DOHH2 (cell line): ENCODE measurements around the gene SIRT1.

Experiments
- H3F3A ChIP-seq: fragments of 200-600 bp; sonication (generic), shearing (Covaris generic); 2 replicates; pipeline ENCODE4 v1.6.0; 2016; ENCODE audit warnings: antibody characterized with exemption, mild to moderate bottlenecking; ENCODE audit not compliant: control insufficient read depth, insufficient read depth
- H3K27ac ChIP-seq: fragments of 200-600 bp; sonication (generic); 2 replicates; pipeline ENCODE4 v1.5.1; 2014; ENCODE audit warnings: low read depth, mild to moderate bottlenecking, low read length, moderate library complexity
- H3K27me3 ChIP-seq: fragments of 200-600 bp; sonication (generic); 2 replicates; pipeline ENCODE4 v1.6.1; 2014; ENCODE audit warnings: mild to moderate bottlenecking, low read length, mixed read lengths; ENCODE audit not compliant: control insufficient read depth
- H3K36me3 ChIP-seq: fragments of 200-600 bp; sonication (generic); 2 replicates; pipeline ENCODE4 v1.6.1; 2014; ENCODE audit warnings: mild to moderate bottlenecking, low read length, moderate library complexity, mixed read lengths; ENCODE audit not compliant: control insufficient read depth
- H3K4me1 ChIP-seq: fragments of 200-600 bp; sonication (generic); 2 replicates; pipeline ENCODE4 v1.6.1; 2014; ENCODE audit warnings: mild to moderate bottlenecking, low read length, mixed read lengths; ENCODE audit not compliant: control insufficient read depth
- H3K4me2 ChIP-seq: fragments of 200-600 bp; sonication (generic); 2 replicates; pipeline ENCODE4 v1.6.0; 2014; ENCODE audit warnings: mild to moderate bottlenecking, low read length, moderate library complexity
- H3K4me3 ChIP-seq: fragments of 200-600 bp; sonication (generic); 2 replicates; pipeline ENCODE4 v1.5.1; 2014; ENCODE audit warnings: mild to moderate bottlenecking, low read length, mixed read lengths
- H3K79me2 ChIP-seq: fragments of 200-600 bp; sonication (generic); 2 replicates; pipeline ENCODE4 v1.6.1; 2014; ENCODE audit warnings: mild to moderate bottlenecking, low read length, mixed read lengths; ENCODE audit not compliant: control insufficient read depth
- H3K9me2 ChIP-seq: fragments of 200-600 bp; sonication (generic); replicated peaks from 2 replicates; pipeline ENCODE4 v1.6.1; 2014; ENCODE audit warnings: mild to moderate bottlenecking, low read length, mixed read lengths; ENCODE audit not compliant: control insufficient read depth
- H3K9me3 ChIP-seq: fragments of 200-600 bp; sonication (generic); 2 replicates; pipeline ENCODE4 v1.6.1; 2014; ENCODE audit warnings: antibody characterized with exemption, low read length, mixed read lengths; ENCODE audit not compliant: control insufficient read depth, insufficient read depth
- H4K20me1 ChIP-seq: fragments of 200-600 bp; sonication (generic); 2 replicates; pipeline ENCODE4 v1.6.0; 2014; ENCODE audit warnings: low read depth, mild to moderate bottlenecking, antibody characterized with exemption, low read length, moderate library complexity; ENCODE audit not compliant: control insufficient read depth, insufficient read depth
- EZH2phosphoT487 ChIP-seq: fragments of 200-600 bp; sonication (generic); IDR thresholded peaks from 2 replicates; pipeline ENCODE4 v1.6.1; 2017; ENCODE audit warnings: borderline replicate concordance, mild to moderate bottlenecking, antibody characterized with exemption, low read length, moderate library complexity, mixed read lengths
- TF ChIP-seq, protein P1 (sequence below): fragments of 200-600 bp; sonication (generic); IDR thresholded peaks from one replicate; pipeline ENCODE4 v1.5.1; 2014; ENCODE audit warnings: antibody characterized with exemption, mild to moderate bottlenecking, low read depth, low read length; ENCODE audit not compliant: poor library complexity, severe bottlenecking

Gene SIRT1

DNA sequence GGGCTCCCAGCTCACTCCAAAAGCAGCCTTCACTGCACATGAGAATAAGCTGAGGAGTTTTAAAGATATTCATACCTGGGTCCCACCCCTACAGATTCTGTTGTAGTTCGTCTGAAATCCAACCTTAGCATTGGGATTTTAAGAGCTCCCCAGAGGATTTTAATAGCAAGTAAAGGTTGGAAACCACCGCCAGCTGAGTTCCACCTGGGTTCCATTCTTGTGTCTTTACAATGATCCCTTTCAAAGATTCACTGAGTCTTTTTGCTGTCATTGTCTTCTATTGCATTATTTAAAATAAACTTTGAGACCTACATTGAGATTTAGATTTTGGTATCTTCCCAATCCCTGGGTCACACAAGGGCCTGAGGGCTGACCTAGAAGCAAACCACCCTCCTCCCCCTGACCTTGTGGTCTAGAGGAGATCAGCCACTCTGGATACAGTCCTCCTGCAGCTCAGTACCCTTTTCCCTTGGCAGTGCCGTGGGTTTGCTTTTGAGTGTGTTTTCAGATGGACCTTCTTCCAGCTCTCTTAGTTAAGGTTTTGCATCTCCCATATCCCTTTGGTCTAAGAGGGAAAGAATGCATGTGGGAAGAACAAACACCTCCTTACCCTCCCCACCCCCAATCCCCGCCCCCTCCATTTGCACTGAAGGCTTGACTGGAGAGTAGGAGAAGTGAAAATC lies 22.6 kb upstream of the SIRT1 start:
- no peaks in the 10 kb centered on the region; the same call in 1 of the 2 replicates for H3F3A ChIP-seq
- H3K36me3 ChIP-seq, result no peaks in the 10 kb centered on the region
- peaks cover 40% of the 10 kb centered on the region for H3K4me1 ChIP-seq
- H3K4me2 ChIP-seq, result peak overlapping the region; percentile 11; the same call in 1 of the 2 replicates
- H3K4me3 ChIP-seq, result no peak overlapping the region
- TF ChIP-seq EZH2phosphoT487, result no peak
- TF ChIP-seq, protein P1, sequence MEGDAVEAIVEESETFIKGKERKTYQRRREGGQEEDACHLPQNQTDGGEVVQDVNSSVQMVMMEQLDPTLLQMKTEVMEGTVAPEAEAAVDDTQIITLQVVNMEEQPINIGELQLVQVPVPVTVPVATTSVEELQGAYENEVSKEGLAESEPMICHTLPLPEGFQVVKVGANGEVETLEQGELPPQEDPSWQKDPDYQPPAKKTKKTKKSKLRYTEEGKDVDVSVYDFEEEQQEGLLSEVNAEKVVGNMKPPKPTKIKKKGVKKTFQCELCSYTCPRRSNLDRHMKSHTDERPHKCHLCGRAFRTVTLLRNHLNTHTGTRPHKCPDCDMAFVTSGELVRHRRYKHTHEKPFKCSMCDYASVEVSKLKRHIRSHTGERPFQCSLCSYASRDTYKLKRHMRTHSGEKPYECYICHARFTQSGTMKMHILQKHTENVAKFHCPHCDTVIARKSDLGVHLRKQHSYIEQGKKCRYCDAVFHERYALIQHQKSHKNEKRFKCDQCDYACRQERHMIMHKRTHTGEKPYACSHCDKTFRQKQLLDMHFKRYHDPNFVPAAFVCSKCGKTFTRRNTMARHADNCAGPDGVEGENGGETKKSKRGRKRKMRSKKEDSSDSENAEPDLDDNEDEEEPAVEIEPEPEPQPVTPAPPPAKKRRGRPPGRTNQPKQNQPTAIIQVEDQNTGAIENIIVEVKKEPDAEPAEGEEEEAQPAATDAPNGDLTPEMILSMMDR, result no peak
- no peaks in the 10 kb centered on the region for H3K79me2 ChIP-seq
- no peaks in the 10 kb centered on the region for H4K20me1 ChIP-seq
- no peaks in the 10 kb centered on the region for H3K9me3 ChIP-seq
- no peaks in the 10 kb centered on the region for H3K9me2 ChIP-seq
- H3K27me3 ChIP-seq, result no peaks in the 10 kb centered on the region
- H3K27ac ChIP-seq, result no peak overlapping the region

GRCh38 chr10:67863094-67863493 lies 21.4 kb upstream of the SIRT1 start:
- Histone ChIP-seq H3K27ac (no peak overlapping the region), H3K9me2 (no peaks in the 10 kb centered on the region), H3K4me1 (peaks cover 40% of the 10 kb centered on the region), H3K27me3 (no peaks in the 10 kb centered on the region), H3K4me3 (no peak overlapping the region), H3F3A (no peaks in the 10 kb centered on the region; the same call in 1 of the 2 replicates), H3K79me2 (no peaks in the 10 kb centered on the region), H3K4me2 (no peak overlapping the region), H3K36me3 (no peaks in the 10 kb centered on the region), H4K20me1 (no peaks in the 10 kb centered on the region), H3K9me3 (no peaks in the 10 kb centered on the region)
- TF ChIP-seq, protein P1, result no peak
- TF ChIP-seq EZH2phosphoT487, result no peak

GRCh38 chr10:67864607-67865371 lies 19.7 kb upstream of the SIRT1 start:
- H3K27me3 ChIP-seq, result no peaks in the 10 kb centered on the region
- no peaks in the 10 kb centered on the region; the same call in 1 of the 2 replicates for H3F3A ChIP-seq
- no peaks in the 10 kb centered on the region for H3K9me2 ChIP-seq
- H3K79me2 ChIP-seq, result no peaks in the 10 kb centered on the region
- peak overlapping the region; percentile 50 for H3K4me2 ChIP-seq
- H3K4me1 ChIP-seq, result peaks cover 40% of the 10 kb centered on the region
- no peak for TF ChIP-seq EZH2phosphoT487
- TF ChIP-seq, protein P1, result no peak
- H3K4me3 ChIP-seq, result peak overlapping the region; percentile 9; the same call in 1 of the 2 replicates
- no peaks in the 10 kb centered on the region for H3K36me3 ChIP-seq
- H4K20me1 ChIP-seq, result no peaks in the 10 kb centered on the region
- no peaks in the 10 kb centered on the region for H3K9me3 ChIP-seq
- no peak overlapping the region for H3K27ac ChIP-seq
